ENCODE data around the gene TMEM233.

GRCh38 chr12:119556854-119557253 is 36.7 kb upstream of the TMEM233 start:
- no peak for TF ChIP-seq CTCF (IDR thresholded peaks at IDR 0.05 in 2 of 3, conservative IDR thresholded peaks at IDR 0.05 in 1 of 3; ENCODE audit: insufficient read depth in 2 of 3, low read depth in 1 of 3, low read length in 3 of 3)
- no peak for TF ChIP-seq ZNF23 (CRISPR knock-in tag; IDR thresholded peaks at IDR 0.05)
- no peak for TF ChIP-seq FOXM1 (IDR thresholded peaks at IDR 0.05; ENCODE audit: low read depth)
- no peak for TF ChIP-seq FOXM1 (CRISPR knock-in tag; IDR thresholded peaks at IDR 0.05; ENCODE audit: low read depth)

All from K562 (cell line).